ENCODE measurements around the gene MEF2A. TPM values are rescaled to one million over a fixed set of nuclear protein-coding genes. Genes with fewer than 3 reads are reported as not detected.
A peak's percentile ranks its signal among the peaks of the same experiment; 100 is the strongest.

The MEF2A gene
- polyA plus RNA-seq, 1 donor: 56.4 TPM

- DNase-seq (ENCODE audit: low read depth): no peak
These were observed 39.7 kb downstream of the MEF2A start for GRCh38 chr15:99605490-99605931.

GRCh38 chr15:99605990-99606389 lies 40.2 kb downstream of the MEF2A start:
- no peak for DNase-seq (ENCODE audit: low read depth)

- DNase-seq (ENCODE audit: low read depth): no peak
These were observed 40.9 kb downstream of the MEF2A start for GRCh38 chr15:99606646-99607045.

- no peak for DNase-seq (ENCODE audit: low read depth)
These were observed 47.7 kb downstream of the MEF2A start for GRCh38 chr15:99613481-99613880.

- DNase-seq (ENCODE audit: low read depth): no peak
These were observed 48.3 kb downstream of the MEF2A start for GRCh38 chr15:99613887-99614647.

- DNase-seq (ENCODE audit: low read depth): no peak
These were observed 49.0 kb downstream of the MEF2A start for GRCh38 chr15:99614749-99615288.

- no peak for DNase-seq (ENCODE audit: low read depth)
These were observed 49.7 kb downstream of the MEF2A start for GRCh38 chr15:99615460-99615859.

GRCh38 chr15:99616129-99616528 lies 50.3 kb downstream of the MEF2A start:
- no peak for DNase-seq (ENCODE audit: low read depth)

- no peak for DNase-seq (ENCODE audit: low read depth)
These were observed 51.1 kb downstream of the MEF2A start for GRCh38 chr15:99616773-99617342.

GRCh38 chr15:99618941-99619411 lies 53.2 kb downstream of the MEF2A start:
- DNase-seq (ENCODE audit: low read depth): no peak

- no peak for DNase-seq (ENCODE audit: low read depth)
These were observed 53.9 kb downstream of the MEF2A start for GRCh38 chr15:99619712-99620111.

GRCh38 chr15:99620178-99620577 lies 54.4 kb downstream of the MEF2A start:
- DNase-seq (ENCODE audit: low read depth): no peak

GRCh38 chr15:99621767-99622166 lies 56.0 kb downstream of the MEF2A start:
- DNase-seq (ENCODE audit: low read depth): no peak

- no peak for DNase-seq (ENCODE audit: low read depth)
These were observed 62.7 kb downstream of the MEF2A start for GRCh38 chr15:99628374-99629001.

GRCh38 chr15:99630607-99631131 lies 64.9 kb downstream of the MEF2A start:
- DNase-seq (ENCODE audit: low read depth): no peak

GRCh38 chr15:99631255-99631654 lies 65.5 kb downstream of the MEF2A start:
- DNase-seq (ENCODE audit: low read depth): peak; percentile 17

- DNase-seq (ENCODE audit: low read depth): no peak
These were observed 66.7 kb downstream of the MEF2A start for GRCh38 chr15:99632521-99632920.

- DNase-seq (ENCODE audit: low read depth): no peak
These were observed 67.9 kb downstream of the MEF2A start for GRCh38 chr15:99633655-99634054.

- DNase-seq (ENCODE audit: low read depth): no peak
These were observed 68.8 kb downstream of the MEF2A start for GRCh38 chr15:99634576-99634975.

- no peak for DNase-seq (ENCODE audit: low read depth)
These were observed 69.4 kb downstream of the MEF2A start for GRCh38 chr15:99635145-99635544.

- DNase-seq (ENCODE audit: low read depth): no peak
These were observed 70.0 kb downstream of the MEF2A start for GRCh38 chr15:99635794-99636193.

- DNase-seq (ENCODE audit: low read depth): no peak
These were observed 79.2 kb downstream of the MEF2A start for GRCh38 chr15:99644913-99645542.
